Measurements from ENCODE around the gene MAP1B.

Gene MAP1B

DNA sequence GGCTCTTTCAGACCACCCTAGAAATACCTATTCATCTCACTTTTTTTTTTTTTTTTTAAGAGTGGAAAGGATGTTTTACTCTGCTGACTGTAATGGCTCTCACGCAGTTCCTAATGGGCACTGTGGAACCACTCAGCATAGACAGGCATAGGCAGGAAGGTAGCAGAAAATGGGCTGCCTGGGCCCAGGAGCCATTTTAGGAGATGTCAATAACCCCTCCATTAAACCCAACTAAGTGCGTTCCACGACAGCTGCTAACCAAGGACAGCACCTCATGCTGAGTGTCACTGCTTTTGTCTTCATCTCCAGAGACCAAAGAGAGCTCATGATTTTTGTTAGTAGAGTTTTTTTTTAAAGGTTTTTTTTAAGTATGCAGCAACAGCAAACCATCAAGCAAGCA, 15.3 kb downstream of the MAP1B start:
- WGBS, result 97% methylated on average over 3 of the region's 3 CpGs
- H3K9me3 ChIP-seq (ENCODE audit: control insufficient read depth, low read length), result peaks cover 7% of the 10 kb centered on the region

GRCh38 chr5:72123764-72124376, 16.6 kb downstream of the MAP1B start:
- Histone ChIP-seq H3K14ac (ENCODE audit: low read length in 2 of 2) (no peak overlapping the region), H2BK5ac (ENCODE audit: low read depth, low read length, poor library complexity, severe bottlenecking) (no peak overlapping the region), H3K27me3 (ENCODE audit: control insufficient read depth in 1 of 2, insufficient read depth in 1 of 2, low read length in 2 of 2) (no peaks in the 10 kb centered on the region), H3K18ac (ENCODE audit: low read depth in 1 of 2, low read length in 2 of 2) (no peak overlapping the region), H4K8ac (ENCODE audit: low read length) (no peak overlapping the region), H3K27ac (ENCODE audit: low read length, poor library complexity, severe bottlenecking) (no peak overlapping the region), H3K4ac (ENCODE audit: low read depth in 1 of 2, low read length in 2 of 2) (no peak overlapping the region), H3K4me2 (ENCODE audit: low read length, poor library complexity, severe bottlenecking) (no peak overlapping the region), H2BK12ac (ENCODE audit: low read length in 2 of 2) (no peak overlapping the region), H2AFZ (ENCODE audit: low read depth, low read length) (no peak overlapping the region), H2AK5ac (ENCODE audit: low read length, severe bottlenecking) (no peak overlapping the region), H4K91ac (ENCODE audit: low read length) (no peak overlapping the region), H3K36me3 (ENCODE audit: control insufficient read depth in 1 of 2, insufficient read depth in 2 of 2, low read depth in 1 of 2, low read length in 2 of 2) (peaks cover 16 to 65% of the 10 kb centered on the region in 2 experiments), H3K4me1 (ENCODE audit: control insufficient read depth, insufficient read depth, low read depth, low read length) (peaks cover 6% of the 10 kb centered on the region), H3K79me1 (replicated peaks; ENCODE audit: low read length, poor library complexity, severe bottlenecking) (peaks cover 24% of the 10 kb centered on the region), H3K23ac (ENCODE audit: low read length in 2 of 2) (no peak overlapping the region), H3K9ac (ENCODE audit: low read length) (no peak overlapping the region), H2BK15ac (ENCODE audit: low read depth, poor library complexity, severe bottlenecking) (no peak overlapping the region), H3K4me3 (ENCODE audit: insufficient read depth in 1 of 2, low read depth in 1 of 2, low read length in 2 of 2) (no peak overlapping the region), H2BK120ac (ENCODE audit: low read depth, low read length) (no peak overlapping the region), H3K9me3 (ENCODE audit: control insufficient read depth, low read length) (peaks cover 5% of the 10 kb centered on the region)
- WGBS, result 70% methylated on average over 6 of the region's 9 CpGs
- no peak for DNase-seq

More for the DNA sequence above, 15.3 kb downstream of the MAP1B start:
- H2AFZ ChIP-seq (ENCODE audit: low read depth, low read length), result no peak overlapping the region
- no peak overlapping the region for H3K4me2 ChIP-seq (ENCODE audit: low read length, poor library complexity, severe bottlenecking)
- H3K79me1 ChIP-seq (replicated peaks; ENCODE audit: low read length, poor library complexity, severe bottlenecking), result peaks cover 26% of the 10 kb centered on the region
- no peak overlapping the region for H3K18ac ChIP-seq (ENCODE audit: low read depth in 1 of 2, low read length in 2 of 2)
- H4K91ac ChIP-seq (ENCODE audit: low read length), result no peak overlapping the region
- no peak overlapping the region for H3K4ac ChIP-seq (ENCODE audit: low read depth in 1 of 2, low read length in 2 of 2)
- H3K27ac ChIP-seq (ENCODE audit: low read length, poor library complexity, severe bottlenecking), result no peak overlapping the region
- H3K4me1 ChIP-seq (ENCODE audit: control insufficient read depth, insufficient read depth, low read depth, low read length), result peaks cover 6% of the 10 kb centered on the region
- no peak overlapping the region for H4K8ac ChIP-seq (ENCODE audit: low read length)
- no peak overlapping the region for H2AK5ac ChIP-seq (ENCODE audit: low read length, severe bottlenecking)
- H3K23ac ChIP-seq (ENCODE audit: low read length in 2 of 2), result no peak overlapping the region
- no peak overlapping the region for H2BK120ac ChIP-seq (ENCODE audit: low read depth, low read length)
- no peak overlapping the region for H2BK15ac ChIP-seq (ENCODE audit: low read depth, poor library complexity, severe bottlenecking)
- H2BK5ac ChIP-seq (ENCODE audit: low read depth, low read length, poor library complexity, severe bottlenecking), result no peak overlapping the region
- no peak for DNase-seq
- H3K36me3 ChIP-seq (ENCODE audit: control insufficient read depth in 1 of 2, insufficient read depth in 2 of 2, low read depth in 1 of 2, low read length in 2 of 2), result peaks cover 12 to 73% of the 10 kb centered on the region in 2 experiments
- no peak overlapping the region for H3K14ac ChIP-seq (ENCODE audit: low read length in 2 of 2)
- no peak overlapping the region for H2BK12ac ChIP-seq (ENCODE audit: low read length in 2 of 2)
- H3K9ac ChIP-seq (ENCODE audit: low read length), result no peak overlapping the region
- no peak overlapping the region for H3K4me3 ChIP-seq (ENCODE audit: insufficient read depth in 1 of 2, low read depth in 1 of 2, low read length in 2 of 2)
- no peaks in the 10 kb centered on the region for H3K27me3 ChIP-seq (ENCODE audit: control insufficient read depth in 1 of 2, insufficient read depth in 1 of 2, low read length in 2 of 2)

GRCh38 chr5:72125271-72125940, 18.1 kb downstream of the MAP1B start:
- H3K9me3 ChIP-seq (ENCODE audit: control insufficient read depth, low read length), result no peaks in the 10 kb centered on the region
- H3K27ac ChIP-seq (ENCODE audit: low read length, poor library complexity, severe bottlenecking), result no peak overlapping the region
- no CpG with 5 or more reads among the region's 1 CpG for WGBS
- H2BK15ac ChIP-seq (ENCODE audit: low read depth, poor library complexity, severe bottlenecking), result no peak overlapping the region
- H3K14ac ChIP-seq (ENCODE audit: low read length in 2 of 2), result no peak overlapping the region
- no peak overlapping the region for H2AK5ac ChIP-seq (ENCODE audit: low read length, severe bottlenecking)
- H3K4me3 ChIP-seq (ENCODE audit: insufficient read depth in 1 of 2, low read depth in 1 of 2, low read length in 2 of 2), result peak overlapping the region in 1 of 2 experiments; percentile 30
- no peak overlapping the region for H3K4ac ChIP-seq (ENCODE audit: low read depth in 1 of 2, low read length in 2 of 2)
- H3K36me3 ChIP-seq (ENCODE audit: control insufficient read depth in 1 of 2, insufficient read depth in 2 of 2, low read depth in 1 of 2, low read length in 2 of 2), result peaks cover 10 to 52% of the 10 kb centered on the region in 2 experiments
- no peak overlapping the region for H2BK5ac ChIP-seq (ENCODE audit: low read depth, low read length, poor library complexity, severe bottlenecking)
- peaks cover 6% of the 10 kb centered on the region for H3K4me1 ChIP-seq (ENCODE audit: control insufficient read depth, insufficient read depth, low read depth, low read length)
- H3K79me1 ChIP-seq (replicated peaks; ENCODE audit: low read length, poor library complexity, severe bottlenecking), result peaks cover 18% of the 10 kb centered on the region
- H3K18ac ChIP-seq (ENCODE audit: low read depth in 1 of 2, low read length in 2 of 2), result no peak overlapping the region
- H3K27me3 ChIP-seq (ENCODE audit: control insufficient read depth in 1 of 2, insufficient read depth in 1 of 2, low read length in 2 of 2), result no peaks in the 10 kb centered on the region
- H2BK120ac ChIP-seq (ENCODE audit: low read depth, low read length), result no peak overlapping the region
- no peak for DNase-seq
- H4K8ac ChIP-seq (ENCODE audit: low read length), result no peak overlapping the region
- no peak overlapping the region for H2BK12ac ChIP-seq (ENCODE audit: low read length in 2 of 2)
- H2AFZ ChIP-seq (ENCODE audit: low read depth, low read length), result no peak overlapping the region
- H3K23ac ChIP-seq (ENCODE audit: low read length in 2 of 2), result no peak overlapping the region
- H4K91ac ChIP-seq (ENCODE audit: low read length), result no peak overlapping the region
- no peak overlapping the region for H3K4me2 ChIP-seq (ENCODE audit: low read length, poor library complexity, severe bottlenecking)
- peak overlapping the region; percentile 39 for H3K9ac ChIP-seq (ENCODE audit: low read length)

DNA sequence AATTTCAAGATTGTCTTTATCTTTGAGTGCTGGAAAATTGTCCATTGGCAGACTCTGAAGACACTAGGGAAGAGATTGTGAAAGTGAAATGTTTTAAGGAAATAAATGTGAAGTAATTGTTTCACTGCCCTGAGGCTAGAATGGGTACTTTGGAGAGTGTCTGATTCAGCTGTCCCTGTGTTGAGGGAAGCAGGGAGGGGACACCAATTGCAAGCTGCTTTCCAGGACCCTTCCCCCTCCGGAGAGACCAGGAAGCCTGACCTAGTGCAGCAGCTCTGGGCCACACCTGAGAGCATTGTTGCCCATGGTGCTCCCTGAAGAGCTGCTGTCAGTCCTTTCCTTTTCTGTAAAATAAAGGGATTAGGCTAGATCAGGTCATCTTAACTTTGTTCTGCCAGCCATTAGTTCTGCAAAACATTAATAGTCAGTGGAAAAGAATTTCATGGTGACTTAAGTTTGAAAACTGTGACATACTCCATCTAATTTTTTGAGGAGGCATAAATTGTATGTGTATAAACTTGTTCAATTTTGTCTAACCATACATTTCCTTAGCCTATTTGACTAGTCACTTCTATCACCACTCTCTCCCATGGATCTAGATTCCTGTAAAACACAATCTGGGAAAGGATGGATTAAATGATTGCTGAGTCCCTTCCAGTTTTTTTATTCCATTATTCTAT, 18.8 kb downstream of the MAP1B start:
- Histone ChIP-seq H3K9me3 (ENCODE audit: control insufficient read depth, low read length) (no peaks in the 10 kb centered on the region), H3K4me1 (ENCODE audit: control insufficient read depth, insufficient read depth, low read depth, low read length) (peaks cover 4% of the 10 kb centered on the region), H2AK5ac (ENCODE audit: low read length, severe bottlenecking) (no peak overlapping the region), H3K4me3 (ENCODE audit: insufficient read depth in 1 of 2, low read depth in 1 of 2, low read length in 2 of 2) (peak overlapping the region in 1 of 2 experiments; percentile 30), H3K27ac (ENCODE audit: low read length, poor library complexity, severe bottlenecking) (no peak overlapping the region), H2BK15ac (ENCODE audit: low read depth, poor library complexity, severe bottlenecking) (no peak overlapping the region), H3K79me1 (replicated peaks; ENCODE audit: low read length, poor library complexity, severe bottlenecking) (peaks cover 15% of the 10 kb centered on the region), H3K27me3 (ENCODE audit: control insufficient read depth in 1 of 2, insufficient read depth in 1 of 2, low read length in 2 of 2) (no peaks in the 10 kb centered on the region), H3K4me2 (ENCODE audit: low read length, poor library complexity, severe bottlenecking) (no peak overlapping the region), H3K14ac (ENCODE audit: low read length in 2 of 2) (no peak overlapping the region), H3K23ac (ENCODE audit: low read length in 2 of 2) (no peak overlapping the region), H2BK5ac (ENCODE audit: low read depth, low read length, poor library complexity, severe bottlenecking) (no peak overlapping the region), H4K91ac (ENCODE audit: low read length) (no peak overlapping the region), H3K9ac (ENCODE audit: low read length) (peak overlapping the region; percentile 39), H2AFZ (ENCODE audit: low read depth, low read length) (no peak overlapping the region), H3K18ac (ENCODE audit: low read depth in 1 of 2, low read length in 2 of 2) (no peak overlapping the region), H2BK120ac (ENCODE audit: low read depth, low read length) (no peak overlapping the region), H3K4ac (ENCODE audit: low read depth in 1 of 2, low read length in 2 of 2) (no peak overlapping the region), H4K8ac (ENCODE audit: low read length) (no peak overlapping the region), H2BK12ac (ENCODE audit: low read length in 2 of 2) (no peak overlapping the region), H3K36me3 (ENCODE audit: control insufficient read depth in 1 of 2, insufficient read depth in 2 of 2, low read depth in 1 of 2, low read length in 2 of 2) (peaks cover 7 to 49% of the 10 kb centered on the region in 2 experiments)
- peak; percentile 44 for DNase-seq
- 0% methylated on average over 1 of the region's 1 CpG for WGBS

All from mesenchymal stem cell (in vitro differentiated cells and primary cell).